A549 (cell line): ENCODE measurements around the gene PLPPR3. TPM values are rescaled to one million over a fixed set of nuclear protein-coding genes. Genes with fewer than 3 reads are reported as not detected.

Experiments
- ATAC-seq, 2 experiments: fragments of 200-7000 bp in 1 of 2; fragments of >200 bp in 1 of 2; cut with Nextera tagmentation in 1 of 2; cut with Tn5 transposase in 1 of 2; 3 replicates each; pipeline versions ENCODE4 v1.8.0 to v1.9.1; 2018 to 2020; ENCODE audit warnings: mild to moderate bottlenecking in 1 of 2, moderate library complexity in 1 of 2
- CTCF ChIA-PET: fragments of 300-600 bp; sonication (Branson Sonifier 250); formaldehyde crosslinking; extraction: SDS; loops from one replicate; lab custom pipeline; 2021; ENCODE audit warnings: antibody characterized with exemption, inconsistent platforms; lab: Yijun Ruan, JAX
- POLR2A ChIA-PET: fragments of 350-600 bp; formaldehyde crosslinking; extraction: SDS; loops from one replicate; lab custom pipeline; 2021; ENCODE audit warnings: antibody characterized with exemption, inconsistent platforms; lab: Yijun Ruan, JAX
- DNase-seq, 2 experiments: peaks; one replicate each; pipeline versions ENCODE4 v3.0.0 to v3.0.0-alpha.2; 2011 to 2016; ENCODE audit warnings: low read depth in 1 of 2, low spot score in 1 of 2
- FAIRE-seq: peaks from 2 replicates; lab custom pipeline; 2011; peaks lifted over from hg19 to GRCh38; lab: Jason Lieb, UNC
- H3K27ac ChIP-seq, 2 experiments: fragments of >200 bp; sonication (Bioruptor Twin); formaldehyde crosslinking; 3 replicates each; pipeline ENCODE4 v1.5.1; 2016 to 2017
- H3K4me1 ChIP-seq: fragments of >200 bp; sonication (Bioruptor Twin); formaldehyde crosslinking; 3 replicates; pipeline ENCODE4 v1.6.1; 2016
- H3K4me2 ChIP-seq: fragments of >200 bp; sonication (Bioruptor Twin); formaldehyde crosslinking; 3 replicates; pipeline ENCODE4 v1.6.1; 2016
- H3K4me3 ChIP-seq: fragments of >200 bp; sonication (Bioruptor Twin); formaldehyde crosslinking; 3 replicates; pipeline ENCODE4 v1.5.1; 2016
- H3K9me3 ChIP-seq: fragments of >200 bp; sonication (Bioruptor Twin); formaldehyde crosslinking; 3 replicates; pipeline ENCODE4 v1.6.1; 2016
- CBX2 ChIP-seq: fragments of 200-600 bp; sonication (generic); IDR thresholded peaks from 2 replicates; pipeline ENCODE4 v1.6.1; 2016; ENCODE audit warnings: low read depth, mild to moderate bottlenecking, borderline replicate concordance
- CHD4 ChIP-seq: fragments of 200-600 bp; sonication (generic); IDR thresholded peaks from 2 replicates; pipeline ENCODE4 v1.6.1; 2016; ENCODE audit warnings: antibody characterized with exemption, mild to moderate bottlenecking, borderline replicate concordance
- EHF ChIP-seq: fragments of 250-450 bp; sonication (Bioruptor Pico); IDR thresholded peaks from 2 replicates; pipeline ENCODE4 v1.5.0; 2020; ENCODE audit warnings: mild to moderate bottlenecking
- EHMT2 ChIP-seq: fragments of 200-600 bp; sonication (generic); IDR thresholded peaks from 2 replicates; pipeline ENCODE4 v1.6.1; 2016; ENCODE audit warnings: antibody characterized with exemption, low read depth, mild to moderate bottlenecking, moderate library complexity
- ESRRA ChIP-seq: fragments of 150-350 bp; IDR thresholded peaks from 2 replicates; pipeline ENCODE4 v1.6.1; 2014; ENCODE audit warnings: mild to moderate bottlenecking, low read length, borderline replicate concordance
- GATA3 ChIP-seq: IDR thresholded peaks from 2 replicates; pipeline ENCODE4 v1.6.1; 2012; ENCODE audit warnings: borderline replicate concordance
- HOXB13 ChIP-seq: fragments of 250-450 bp; sonication (Bioruptor Pico); IDR thresholded peaks from 2 replicates; pipeline ENCODE4 v1.5.0; 2020; ENCODE audit warnings: low read depth, mild to moderate bottlenecking, moderate library complexity
- KDM5A ChIP-seq: fragments of 200-600 bp; sonication (generic); IDR thresholded peaks from 2 replicates; pipeline ENCODE4 v1.6.1; 2016; ENCODE audit warnings: antibody characterized with exemption, mild to moderate bottlenecking
- MAZ ChIP-seq: fragments of 150-350 bp; IDR thresholded peaks from 2 replicates; pipeline ENCODE4 v1.6.1; 2014; ENCODE audit warnings: antibody characterized with exemption, low read depth, low read length, borderline replicate concordance
- MYC ChIP-seq: IDR thresholded peaks from 2 replicates; pipeline ENCODE4 v1.6.1; 2012; ENCODE audit warnings: mild to moderate bottlenecking, inconsistent platforms, low read length, improper control_type of control experiment, borderline replicate concordance
- NFE2L2 ChIP-seq: fragments of 150-350 bp; conservative IDR thresholded peaks from 2 replicates; pipeline ENCODE4 v1.6.1; 2014; ENCODE audit warnings: low read length
- NPAS2 ChIP-seq: fragments of 250-450 bp; sonication (Bioruptor Pico); IDR thresholded peaks from 2 replicates; pipeline ENCODE4 v1.8.0; 2022; ENCODE audit warnings: mild to moderate bottlenecking, moderate library complexity, borderline replicate concordance
- POLR2AphosphoS2 ChIP-seq: conservative IDR thresholded peaks from 2 replicates; pipeline ENCODE4 v1.6.1; 2012; ENCODE audit warnings: low read length, improper control_type of control experiment, inconsistent platforms
- RAD21 ChIP-seq, 2 experiments: fragments of >200 bp in 1 of 2; sonication (Bioruptor Twin) in 1 of 2; formaldehyde crosslinking in 1 of 2; IDR thresholded peaks in 1 of 2; conservative IDR thresholded peaks in 1 of 2; 2 replicates in 1 of 2; 3 replicates in 1 of 2; pipeline ENCODE4 v1.6.1; 2012 to 2018; ENCODE audit warnings: inconsistent platforms in 1 of 2
- SMC3 ChIP-seq: fragments of >200 bp; sonication (Bioruptor Twin); formaldehyde crosslinking; IDR thresholded peaks from 3 replicates; pipeline ENCODE4 v1.6.1; 2018; ENCODE audit warnings: inconsistent platforms
- SREBF2 ChIP-seq: fragments of 450-650 bp; IDR thresholded peaks from 2 replicates; pipeline ENCODE4 v1.6.1; 2014; ENCODE audit warnings: mild to moderate bottlenecking, moderate library complexity
- TFCP2L1 ChIP-seq: fragments of 250-450 bp; sonication (Bioruptor Pico); IDR thresholded peaks from 2 replicates; pipeline ENCODE4 v1.5.0; 2021; ENCODE audit warnings: mild to moderate bottlenecking
- TP53 ChIP-seq: fragments of 250-450 bp; sonication (Bioruptor Pico); IDR thresholded peaks from 2 replicates; pipeline ENCODE4 v1.5.0; 2021; ENCODE audit warnings: mild to moderate bottlenecking, moderate library complexity
- ZFP36 ChIP-seq: fragments of 450-650 bp; IDR thresholded peaks from 2 replicates; pipeline ENCODE4 v1.6.1; 2014; ENCODE audit warnings: borderline replicate concordance; ENCODE audit not compliant: partially characterized antibody
- WGBS: methylation state at CpG from one replicate; pipeline ENCODE4 v1.1.6; 2017; ENCODE audit errors: missing lambda C conversion rate; 5-methylcytosine and 5-hydroxymethylcytosine counted together
- polyA plus RNA-seq, 4 experiments: library from polyadenylated mRNA; depleted of rRNA in 3 of 4; stranded (reverse); fragments of >200 nt; fragmentation: RNase III in 1 of 4; extraction: RNeasy Plus Mini Kit Qiagen cat#74134 plus additional on column Dnase treatment in 1 of 4; gene quantifications; 2 replicates in 3 of 4; 3 replicates in 1 of 4; pipeline ENCODE4 v1.2.3, GENCODE V29; 2011 to 2017
- TF ChIP-seq, protein P1 (sequence below): fragments of >200 bp; sonication (Bioruptor Twin); formaldehyde crosslinking; IDR thresholded peaks from 3 replicates; pipeline ENCODE4 v1.5.1; 2016
- TF ChIP-seq, protein P2 (sequence below): fragments of 250-450 bp; sonication (Bioruptor Pico); IDR thresholded peaks from 2 replicates; pipeline ENCODE4 v1.5.0; 2021; ENCODE audit warnings: mild to moderate bottlenecking, moderate library complexity, borderline replicate concordance
- TF ChIP-seq, protein P3 (sequence below): fragments of >200 bp; sonication (Bioruptor Twin); formaldehyde crosslinking; IDR thresholded peaks from 3 replicates; pipeline ENCODE4 v1.6.1; 2016

The PLPPR3 gene
- polyA plus RNA-seq, 2 of the 4 experiments (the other 2 are of a cell fraction): 2.6 to 3.7 TPM

DNA sequence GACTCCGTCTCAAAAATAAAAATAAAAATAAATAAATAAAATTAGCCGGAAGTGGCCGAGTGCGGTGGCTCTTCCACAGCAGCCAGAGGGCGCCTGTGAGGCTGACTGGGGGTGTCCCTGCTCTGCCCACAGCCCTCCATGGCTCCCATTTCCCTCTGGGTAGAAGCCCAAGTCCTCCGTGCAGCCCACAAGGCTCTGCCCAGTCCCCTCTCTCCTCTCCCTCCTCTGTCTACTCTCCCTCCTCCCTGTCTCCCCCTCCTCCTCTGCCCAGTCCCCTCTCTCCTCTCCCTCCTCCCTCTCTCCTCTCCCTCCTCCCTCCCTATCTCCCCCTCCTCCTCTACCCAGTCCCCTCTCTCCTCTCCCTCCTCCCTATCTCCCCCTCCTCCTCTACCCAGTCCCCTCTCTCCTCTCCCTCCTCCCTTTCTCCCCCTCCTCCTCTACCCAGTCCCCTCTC, 50.4 kb downstream of the PLPPR3 start:
- Histone ChIP-seq H3K9me3 (no peaks in the 10 kb centered on the region), H3K4me1 (peaks cover 18% of the 10 kb centered on the region), H3K27ac (peak overlapping the region in 1 of 2 experiments; percentile 89; a peak in 3 of 6 replicates), H3K4me2 (no peak overlapping the region), H3K4me3 (no peak overlapping the region)
- ChIA-PET CTCF (interaction anchor here (0.8 to 3.1 kb wide), 9 partner anchors 10 to 104 kb away, joined by 3 to 18 read pairs (median 4); no protein-coding TSS in a partner anchor), POLR2A (interaction anchor here (0.7 kb wide), 1 partner anchor 18 kb away, joined by 3 read pairs; no protein-coding TSS in a partner anchor)
- TF ChIP-seq CBX2 (no peak), SREBF2 (no peak), EHMT2 (no peak), MAZ (no peak), HOXB13 (CRISPR knock-in tag) (no peak), NPAS2 (no peak), NFE2L2 (no peak), RAD21 (conservative IDR thresholded peaks at IDR 0.05 in 1 of 2, IDR thresholded peaks at IDR 0.05 in 1 of 2) (peak; percentile 37 to 44; a peak in 4 of 5 replicates), POLR2AphosphoS2 (no peak), TFCP2L1 (CRISPR knock-in tag) (no peak), ZFP36 (peak; percentile 83), SMC3 (peak; percentile 48; the same call in 2 of the 3 replicates)
- TF ChIP-seq, protein P1, sequence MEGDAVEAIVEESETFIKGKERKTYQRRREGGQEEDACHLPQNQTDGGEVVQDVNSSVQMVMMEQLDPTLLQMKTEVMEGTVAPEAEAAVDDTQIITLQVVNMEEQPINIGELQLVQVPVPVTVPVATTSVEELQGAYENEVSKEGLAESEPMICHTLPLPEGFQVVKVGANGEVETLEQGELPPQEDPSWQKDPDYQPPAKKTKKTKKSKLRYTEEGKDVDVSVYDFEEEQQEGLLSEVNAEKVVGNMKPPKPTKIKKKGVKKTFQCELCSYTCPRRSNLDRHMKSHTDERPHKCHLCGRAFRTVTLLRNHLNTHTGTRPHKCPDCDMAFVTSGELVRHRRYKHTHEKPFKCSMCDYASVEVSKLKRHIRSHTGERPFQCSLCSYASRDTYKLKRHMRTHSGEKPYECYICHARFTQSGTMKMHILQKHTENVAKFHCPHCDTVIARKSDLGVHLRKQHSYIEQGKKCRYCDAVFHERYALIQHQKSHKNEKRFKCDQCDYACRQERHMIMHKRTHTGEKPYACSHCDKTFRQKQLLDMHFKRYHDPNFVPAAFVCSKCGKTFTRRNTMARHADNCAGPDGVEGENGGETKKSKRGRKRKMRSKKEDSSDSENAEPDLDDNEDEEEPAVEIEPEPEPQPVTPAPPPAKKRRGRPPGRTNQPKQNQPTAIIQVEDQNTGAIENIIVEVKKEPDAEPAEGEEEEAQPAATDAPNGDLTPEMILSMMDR: peak; percentile 44
- TF ChIP-seq, protein P2, sequence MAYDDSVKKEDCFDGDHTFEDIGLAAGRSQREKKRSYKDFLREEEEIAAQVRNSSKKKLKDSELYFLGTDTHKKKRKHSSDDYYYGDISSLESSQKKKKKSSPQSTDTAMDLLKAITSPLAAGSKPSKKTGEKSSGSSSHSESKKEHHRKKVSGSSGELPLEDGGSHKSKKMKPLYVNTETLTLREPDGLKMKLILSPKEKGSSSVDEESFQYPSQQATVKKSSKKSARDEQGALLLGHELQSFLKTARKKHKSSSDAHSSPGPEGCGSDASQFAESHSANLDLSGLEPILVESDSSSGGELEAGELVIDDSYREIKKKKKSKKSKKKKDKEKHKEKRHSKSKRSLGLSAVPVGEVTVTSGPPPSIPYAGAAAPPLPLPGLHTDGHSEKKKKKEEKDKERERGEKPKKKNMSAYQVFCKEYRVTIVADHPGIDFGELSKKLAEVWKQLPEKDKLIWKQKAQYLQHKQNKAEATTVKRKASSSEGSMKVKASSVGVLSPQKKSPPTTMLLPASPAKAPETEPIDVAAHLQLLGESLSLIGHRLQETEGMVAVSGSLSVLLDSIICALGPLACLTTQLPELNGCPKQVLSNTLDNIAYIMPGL (CRISPR knock-in tag): no peak
- 19% methylated on average over 6 of the region's 6 CpGs for WGBS
- DNase-seq (peak in 1 of 2 experiments; percentile 81), ATAC-seq (peak; percentile 48 to 63; a peak in 3 of 6 replicates), FAIRE-seq (no peak)

DNA sequence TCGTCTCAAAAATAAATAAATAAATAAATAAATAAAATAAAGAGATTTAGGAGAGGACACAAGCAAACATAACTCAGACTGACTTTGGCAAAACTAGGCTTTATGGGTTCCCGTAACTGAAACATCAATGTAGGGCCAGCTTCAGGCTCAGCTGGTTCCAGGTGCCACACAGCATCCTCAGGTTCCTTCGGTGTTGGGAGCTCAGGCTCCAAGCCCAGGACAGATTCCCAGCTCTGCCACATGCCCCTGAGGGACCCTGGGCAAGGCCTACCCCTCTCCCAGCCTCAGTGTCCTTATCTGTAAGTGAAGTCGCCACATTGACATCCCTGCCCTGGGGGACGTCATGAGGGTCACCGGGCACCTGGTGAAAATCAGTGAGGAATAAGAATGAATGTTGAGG, 52.1 kb downstream of the PLPPR3 start:
- DNase-seq (no peak), FAIRE-seq (no peak), ATAC-seq (no peak)
- no peak overlapping the region for H3K4me3 ChIP-seq
- H3K9me3 ChIP-seq: no peaks in the 10 kb centered on the region
- H3K27ac ChIP-seq: peak overlapping the region in 1 of 2 experiments; percentile 89; a peak in 5 of 6 replicates
- CTCF ChIA-PET: interaction anchor here (0.7 to 3.1 kb wide), 16 partner anchors 9 to 214 kb away, joined by 3 to 18 read pairs (median 4); partner anchors contain the start of genes AZU1 and WDR18
- peaks cover 18% of the 10 kb centered on the region for H3K4me1 ChIP-seq
- TF ChIP-seq KDM5A (no peak), GATA3 (no peak), EHF (no peak), TP53 (CRISPR knock-in tag) (no peak), MYC (no peak), POLR2AphosphoS2 (no peak), CHD4 (no peak), ESRRA (no peak)
- TF ChIP-seq, protein P2 (CRISPR knock-in tag): no peak
- TF ChIP-seq, protein P1: no peak
- TF ChIP-seq, protein P3, sequence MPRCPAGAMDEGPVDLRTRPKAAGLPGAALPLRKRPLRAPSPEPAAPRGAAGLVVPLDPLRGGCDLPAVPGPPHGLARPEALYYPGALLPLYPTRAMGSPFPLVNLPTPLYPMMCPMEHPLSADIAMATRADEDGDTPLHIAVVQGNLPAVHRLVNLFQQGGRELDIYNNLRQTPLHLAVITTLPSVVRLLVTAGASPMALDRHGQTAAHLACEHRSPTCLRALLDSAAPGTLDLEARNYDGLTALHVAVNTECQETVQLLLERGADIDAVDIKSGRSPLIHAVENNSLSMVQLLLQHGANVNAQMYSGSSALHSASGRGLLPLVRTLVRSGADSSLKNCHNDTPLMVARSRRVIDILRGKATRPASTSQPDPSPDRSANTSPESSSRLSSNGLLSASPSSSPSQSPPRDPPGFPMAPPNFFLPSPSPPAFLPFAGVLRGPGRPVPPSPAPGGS: no peak
- no peak overlapping the region for H3K4me2 ChIP-seq
- 88% methylated on average over 6 of the region's 6 CpGs for WGBS
- POLR2A ChIA-PET: interaction anchor here (0.6 to 2.4 kb wide), 2 partner anchors 17 to 27 kb away, joined by 3 to 15 read pairs; no protein-coding TSS in a partner anchor
